ENCODE measurements around the gene PSMD3.

Gene PSMD3

DNA sequence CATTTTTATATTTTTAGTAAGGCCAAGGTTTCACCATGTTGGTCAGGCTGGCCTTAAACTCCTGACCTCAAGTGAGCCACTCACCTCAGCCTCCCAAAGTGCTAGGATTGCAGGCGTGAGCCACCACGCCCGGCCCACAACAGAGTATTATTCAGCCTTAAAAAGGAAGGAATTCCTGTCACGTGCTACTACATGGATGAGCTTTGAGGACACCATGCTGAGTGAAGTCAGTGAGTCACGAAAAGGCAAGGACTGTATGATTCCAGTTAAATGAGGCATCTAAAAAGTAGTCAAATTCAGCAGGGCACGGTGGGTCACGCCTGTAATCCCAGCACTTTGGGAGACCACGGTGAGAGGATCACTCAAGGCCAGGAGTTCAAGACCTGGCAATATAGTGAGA is 44.3 kb downstream of the PSMD3 start:
- DNase-seq, result no peak

- no peak for DNase-seq
Observed at GRCh38 chr17:40025559-40025958, 45.0 kb downstream of the PSMD3 start.

- no peak for DNase-seq
Observed at GRCh38 chr17:40025991-40026815, 45.6 kb downstream of the PSMD3 start.

DNA sequence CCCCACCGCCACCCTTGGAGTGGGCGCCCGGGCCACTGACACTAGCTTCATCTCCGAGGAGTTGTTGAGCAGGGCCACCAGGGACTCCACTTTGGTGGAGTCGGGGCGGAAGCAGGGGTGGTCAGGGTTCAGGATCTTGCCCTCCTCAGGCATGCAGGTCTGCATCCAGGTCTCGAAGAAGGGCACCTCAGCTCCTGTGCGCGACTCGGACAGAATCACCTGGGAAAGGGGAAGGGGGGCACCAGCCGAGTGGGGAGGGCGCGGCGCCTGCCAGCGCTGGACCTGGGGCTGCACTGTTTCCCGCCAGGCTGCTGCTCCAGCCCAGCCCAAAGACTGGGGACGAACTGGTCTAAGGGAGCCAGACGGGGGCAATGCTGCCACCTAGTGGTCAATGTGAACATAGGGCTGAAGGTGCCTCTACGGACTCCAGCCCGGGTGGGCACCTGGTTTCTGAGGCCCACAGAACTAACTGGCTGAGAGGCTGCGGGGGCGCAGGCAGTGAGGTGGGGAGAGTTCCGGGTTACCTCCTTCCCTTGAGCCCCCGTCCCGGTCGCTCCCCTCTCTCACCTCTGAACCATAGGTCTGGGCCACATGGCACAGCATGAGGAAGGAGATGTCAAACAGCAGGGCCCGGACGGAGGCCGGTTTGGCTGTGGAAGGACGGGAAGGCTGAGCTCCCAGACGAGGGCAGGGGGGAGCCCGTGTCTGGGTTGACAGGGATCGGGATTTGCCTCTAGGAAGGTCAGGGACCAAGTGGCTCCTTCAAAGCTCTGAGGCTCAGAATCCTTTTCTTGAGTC is 46.4 kb downstream of the PSMD3 start:
- DNase-seq, result peak; percentile 48

DNA sequence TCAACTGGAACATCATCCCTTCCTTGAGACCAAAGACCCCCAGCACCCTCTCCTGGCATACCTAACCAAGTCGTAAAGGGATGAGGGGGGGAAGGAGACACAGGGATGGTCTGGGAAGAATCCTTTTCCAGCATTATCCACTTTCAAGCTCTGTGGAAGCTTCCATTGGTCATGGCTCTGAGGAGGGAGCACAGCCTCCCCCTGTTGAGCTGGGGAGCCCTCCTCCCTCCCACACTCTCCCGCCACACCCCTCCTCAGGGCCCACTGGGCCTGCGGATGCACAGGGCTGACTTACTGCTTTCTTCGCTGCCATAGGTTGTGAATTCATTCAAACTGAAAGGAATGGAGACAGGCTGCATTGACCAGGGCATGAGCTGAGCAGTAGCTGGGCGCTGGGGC is 47.0 kb downstream of the PSMD3 start:
- no peak for DNase-seq

GRCh38 chr17:40028595-40028994 is 48.0 kb downstream of the PSMD3 start:
- no peak for DNase-seq

DNA sequence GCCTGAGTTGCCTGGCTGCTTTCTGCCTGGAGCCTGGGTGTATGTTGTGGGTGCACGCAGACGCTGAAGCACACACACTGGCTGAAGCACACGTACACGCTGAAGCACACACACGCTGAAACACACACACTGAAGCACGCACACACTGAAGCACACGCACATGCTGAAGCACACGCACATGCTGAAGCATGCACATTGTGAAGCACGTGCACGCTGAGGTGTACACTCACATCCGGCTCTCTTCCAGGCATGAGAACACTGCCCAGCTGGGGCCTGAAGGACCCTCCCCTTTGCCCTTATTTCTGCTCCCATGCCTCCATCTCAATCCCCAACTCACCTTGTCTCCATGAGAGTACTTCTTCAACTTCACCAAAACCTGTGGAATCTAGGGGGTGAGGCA is 51.1 kb downstream of the PSMD3 start:
- DNase-seq, result no peak

DNA sequence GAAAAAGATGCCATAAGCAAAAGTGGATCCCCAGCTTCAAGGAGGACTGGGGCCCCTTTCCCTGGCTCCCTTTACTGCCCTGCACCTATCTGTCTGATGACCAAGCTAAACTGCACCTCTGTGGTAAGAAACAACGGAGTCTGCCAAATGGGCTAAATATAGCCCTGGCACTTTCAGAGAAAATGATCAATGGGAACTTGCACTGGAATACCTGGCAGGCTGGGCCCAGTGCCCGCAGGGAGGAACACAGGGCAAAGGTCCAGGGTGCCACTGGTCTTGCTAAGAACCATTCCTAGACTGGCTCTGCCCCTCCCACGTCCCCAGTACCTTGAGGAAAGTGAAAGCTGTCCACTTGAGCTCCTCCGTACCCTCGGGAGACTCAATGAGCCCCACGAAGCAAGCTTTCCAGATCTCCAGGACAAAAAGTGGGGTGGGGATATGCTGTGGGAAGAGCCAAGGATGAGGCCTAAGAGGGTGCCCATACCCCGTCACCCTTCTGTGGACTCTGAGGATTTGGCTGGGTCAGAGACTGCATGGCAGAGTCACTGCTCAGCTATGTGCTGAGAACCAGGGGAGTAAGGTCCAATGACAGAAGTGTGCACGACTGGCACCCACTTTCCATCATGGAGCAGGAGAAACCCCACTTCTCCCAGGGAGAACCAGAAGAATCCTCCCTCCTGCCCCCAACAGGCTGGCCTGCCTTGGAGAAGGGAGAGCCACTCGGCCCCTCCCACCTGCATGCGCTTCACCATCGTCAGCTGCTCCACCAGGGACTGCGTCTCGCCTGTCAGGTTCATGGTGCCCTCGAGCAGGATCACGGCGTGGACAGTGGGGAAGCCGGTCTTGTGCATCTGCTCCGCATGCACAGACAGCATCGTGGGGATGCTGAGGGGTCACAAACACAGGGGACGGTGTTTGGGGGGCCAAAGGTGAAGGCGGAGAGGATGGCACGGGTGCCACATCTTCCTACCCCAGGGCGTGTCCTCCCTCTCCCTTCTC is 52.0 kb downstream of the PSMD3 start:
- DNase-seq, result no peak

- DNase-seq, result no peak
Observed at GRCh38 chr17:40033339-40033738, 52.7 kb downstream of the PSMD3 start.

DNA sequence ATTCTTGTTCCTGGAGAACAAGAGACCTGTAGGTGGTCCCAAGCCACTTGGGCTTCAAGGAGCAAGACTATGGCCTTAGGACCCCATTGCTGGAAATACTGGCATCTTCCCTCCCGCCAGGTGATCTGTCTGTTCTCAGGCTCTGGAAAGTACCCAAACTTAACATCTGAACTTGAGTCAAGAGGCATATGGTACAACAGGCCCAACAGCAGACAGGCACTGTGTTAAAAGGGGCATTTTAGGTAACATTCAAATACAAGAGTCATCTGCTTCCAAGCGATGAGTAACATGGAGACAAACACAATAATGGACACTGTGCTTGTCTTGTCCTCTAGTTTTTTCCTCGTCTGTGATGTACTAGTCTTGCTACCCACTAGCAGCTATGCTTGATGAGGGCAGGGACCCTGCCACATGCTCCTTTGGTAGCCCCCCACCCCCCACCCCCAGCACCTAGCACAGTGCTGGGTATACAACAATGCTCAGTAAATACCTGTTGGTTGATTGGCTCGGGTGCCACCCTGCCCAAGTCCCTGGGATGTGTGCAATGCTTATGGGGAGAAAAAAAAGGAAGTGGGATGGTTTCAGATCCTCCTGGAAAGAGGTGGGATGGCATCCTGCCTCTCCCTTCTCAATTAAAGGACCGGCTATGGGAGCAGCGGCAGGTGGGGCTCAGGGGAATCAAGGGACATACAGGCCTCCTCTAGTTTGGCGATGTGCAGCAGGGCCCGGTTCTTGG is 54.0 kb downstream of the PSMD3 start:
- no peak for DNase-seq

- DNase-seq, result no peak
Observed at GRCh38 chr17:40035162-40035559, 54.6 kb downstream of the PSMD3 start.

GRCh38 chr17:40038882-40039513 is 58.4 kb downstream of the PSMD3 start:
- peak; percentile 86 for DNase-seq

GRCh38 chr17:40041196-40041595 is 60.6 kb downstream of the PSMD3 start:
- no peak for DNase-seq
